Measurements from ENCODE around the gene MMEL1. TPM values are rescaled to one million over a fixed set of nuclear protein-coding genes. Genes with fewer than 3 reads are reported as not detected.
A peak's percentile ranks its signal among the peaks of the same experiment; 100 is the strongest.
"Not testable (repeated sequence)": the region's sequence is repeated elsewhere in the genome, so short reads cannot be mapped to it uniquely, and the experiment has no call there.

Gene MMEL1
- total and polyA plus RNA-seq, 2 donors (not counting 1 experiment from before 2014, with no cell fraction given), result not detected

DNA sequence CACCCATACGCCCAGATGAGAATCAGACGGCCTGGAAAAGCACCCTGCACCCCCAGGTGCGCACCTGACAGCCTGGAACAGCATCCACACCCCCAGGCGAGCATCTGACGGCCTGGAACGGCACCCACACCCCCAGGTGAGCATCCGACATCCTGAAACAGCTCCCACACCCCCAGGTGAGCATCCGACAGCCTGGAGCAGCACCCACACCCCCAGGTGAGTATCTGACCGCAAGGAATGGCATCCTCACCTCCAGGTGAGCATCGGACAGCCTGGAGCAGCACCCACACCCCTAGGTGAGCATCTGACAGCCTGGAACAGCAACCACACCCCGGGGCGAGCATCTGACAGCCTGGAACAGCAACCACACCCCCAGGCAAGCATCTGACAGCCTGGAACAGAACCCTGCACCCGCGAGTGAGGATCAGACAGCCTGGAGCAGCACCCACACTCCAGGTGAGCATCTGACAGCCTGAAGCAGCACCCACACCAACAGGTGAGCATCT lies 21.7 kb upstream of the MMEL1 start:
- intact Hi-C loops (cut with micrococcal nuclease); H4K20me1 ChIP-seq (ENCODE audit: control insufficient read depth, insufficient read depth, low read length, poor library complexity, severe bottlenecking); ATAC-seq (ENCODE audit: low read depth); H3K27ac ChIP-seq (ENCODE audit: low read length in 2 of 2); H3K4me1 ChIP-seq (ENCODE audit: control insufficient read depth in 2 of 2, insufficient read depth in 2 of 2, low read length in 2 of 2); H3K27ac Mint-ChIP-seq; H3K9me3 Mint-ChIP-seq (ENCODE audit: insufficient read depth); H3K79me2 ChIP-seq (ENCODE audit: control insufficient read depth, insufficient read depth, low read length); H3K9ac ChIP-seq (ENCODE audit: low read length); H2AFZ ChIP-seq (ENCODE audit: insufficient read depth, low read depth, low read length, poor library complexity, severe bottlenecking); H3K4me3 ChIP-seq (ENCODE audit: control extremely low read depth in 1 of 5, extremely low read depth in 1 of 5, insufficient read depth in 1 of 5, low read depth in 2 of 5, low read length in 4 of 5); CTCF ChIA-PET; H3K4me2 ChIP-seq (replicated peaks; ENCODE audit: low read depth, low read length, poor library complexity, severe bottlenecking); H3K4me3 Mint-ChIP-seq; POLR2A ChIA-PET; H3K36me3 ChIP-seq (replicated peaks in 1 of 2; ENCODE audit: control extremely low read depth in 1 of 2, control insufficient read depth in 1 of 2, extremely low read depth in 1 of 2, insufficient read depth in 2 of 2, low read length in 1 of 2); H3K4me1 Mint-ChIP-seq: not testable (repeated sequence)
- H3K27me3 Mint-ChIP-seq, result peaks cover 29% of the 10 kb centered on the region
- Histone ChIP-seq H3K9me3 (ENCODE audit: control extremely low read depth in 1 of 3, control insufficient read depth in 2 of 3, insufficient read depth in 1 of 3, low read length in 2 of 3) (peaks cover 0 to 27% (median 0%) of the 10 kb centered on the region in 3 donors), H3K27me3 (replicated peaks in 1 of 4; ENCODE audit: control extremely low read depth in 1 of 4, control insufficient read depth in 3 of 4, insufficient read depth in 4 of 4, low read length in 3 of 4) (peaks cover 0 to 40% (median 7%) of the 10 kb centered on the region in 4 experiments)
- DNase-seq, result peak; percentile 32
- 31% methylated on average over 14 of the region's 14 CpGs for WGBS (ENCODE audit: insufficient coverage)

DNA sequence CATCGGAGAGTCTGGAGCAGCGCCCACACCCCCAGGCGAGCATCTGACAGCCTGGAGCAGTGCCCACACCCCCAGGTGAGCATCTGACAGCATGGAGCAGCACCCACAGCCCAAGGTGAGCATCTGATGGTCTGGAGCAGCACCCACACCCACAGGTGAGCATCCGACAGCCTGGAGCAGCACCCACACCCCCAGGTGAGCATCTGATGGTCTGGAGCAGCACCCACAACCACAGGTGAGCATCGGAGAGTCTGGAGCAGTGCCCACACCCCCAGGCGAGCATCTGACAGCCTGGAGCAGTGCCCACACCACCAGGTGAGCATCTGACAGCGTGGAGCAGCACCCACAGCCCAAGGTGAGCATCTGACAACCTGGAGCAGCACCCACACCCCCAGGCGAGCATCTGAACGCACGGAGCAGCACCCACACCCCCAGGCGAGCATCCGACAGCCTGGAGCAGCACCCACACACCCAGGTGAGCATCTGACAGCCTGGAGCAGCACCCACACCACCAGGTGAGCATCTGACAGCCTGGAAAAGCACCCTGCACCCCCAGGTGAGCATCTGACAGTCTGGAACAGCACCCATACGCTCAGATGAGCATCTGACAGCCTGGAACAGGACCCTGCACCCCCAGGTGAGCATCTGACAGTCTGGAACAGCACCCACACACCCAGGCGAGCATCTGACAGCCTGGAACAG lies 21.1 kb upstream of the MMEL1 start:
- H3K27ac ChIP-seq (ENCODE audit: low read length in 2 of 2); H3K4me3 Mint-ChIP-seq; H3K9ac ChIP-seq (ENCODE audit: low read length); POLR2A ChIA-PET; H3K9me3 Mint-ChIP-seq (ENCODE audit: insufficient read depth); H3K4me3 ChIP-seq (ENCODE audit: control extremely low read depth in 1 of 5, extremely low read depth in 1 of 5, insufficient read depth in 1 of 5, low read depth in 2 of 5, low read length in 4 of 5); H3K4me1 ChIP-seq (ENCODE audit: control insufficient read depth in 2 of 2, insufficient read depth in 2 of 2, low read length in 2 of 2); ATAC-seq (ENCODE audit: low read depth); H3K36me3 ChIP-seq (replicated peaks in 1 of 2; ENCODE audit: control extremely low read depth in 1 of 2, control insufficient read depth in 1 of 2, extremely low read depth in 1 of 2, insufficient read depth in 2 of 2, low read length in 1 of 2); H3K4me2 ChIP-seq (replicated peaks; ENCODE audit: low read depth, low read length, poor library complexity, severe bottlenecking); H3K79me2 ChIP-seq (ENCODE audit: control insufficient read depth, insufficient read depth, low read length); H3K27ac Mint-ChIP-seq; DNase-seq; CTCF ChIA-PET; H4K20me1 ChIP-seq (ENCODE audit: control insufficient read depth, insufficient read depth, low read length, poor library complexity, severe bottlenecking); H3K4me1 Mint-ChIP-seq; intact Hi-C loops (cut with micrococcal nuclease); H2AFZ ChIP-seq (ENCODE audit: insufficient read depth, low read depth, low read length, poor library complexity, severe bottlenecking): not testable (repeated sequence)
- H3K27me3 ChIP-seq (replicated peaks in 1 of 4; ENCODE audit: control extremely low read depth in 1 of 4, control insufficient read depth in 3 of 4, insufficient read depth in 4 of 4, low read length in 3 of 4), result peaks cover 0 to 44% (median 7%) of the 10 kb centered on the region in 4 experiments
- H3K27me3 Mint-ChIP-seq, result peaks cover 29% of the 10 kb centered on the region
- WGBS (ENCODE audit: insufficient coverage), result 35% methylated on average over 14 of the region's 14 CpGs
- peaks cover 0 to 28% (median 0%) of the 10 kb centered on the region in 3 donors for H3K9me3 ChIP-seq (ENCODE audit: control extremely low read depth in 1 of 3, control insufficient read depth in 2 of 3, insufficient read depth in 1 of 3, low read length in 2 of 3)

DNA sequence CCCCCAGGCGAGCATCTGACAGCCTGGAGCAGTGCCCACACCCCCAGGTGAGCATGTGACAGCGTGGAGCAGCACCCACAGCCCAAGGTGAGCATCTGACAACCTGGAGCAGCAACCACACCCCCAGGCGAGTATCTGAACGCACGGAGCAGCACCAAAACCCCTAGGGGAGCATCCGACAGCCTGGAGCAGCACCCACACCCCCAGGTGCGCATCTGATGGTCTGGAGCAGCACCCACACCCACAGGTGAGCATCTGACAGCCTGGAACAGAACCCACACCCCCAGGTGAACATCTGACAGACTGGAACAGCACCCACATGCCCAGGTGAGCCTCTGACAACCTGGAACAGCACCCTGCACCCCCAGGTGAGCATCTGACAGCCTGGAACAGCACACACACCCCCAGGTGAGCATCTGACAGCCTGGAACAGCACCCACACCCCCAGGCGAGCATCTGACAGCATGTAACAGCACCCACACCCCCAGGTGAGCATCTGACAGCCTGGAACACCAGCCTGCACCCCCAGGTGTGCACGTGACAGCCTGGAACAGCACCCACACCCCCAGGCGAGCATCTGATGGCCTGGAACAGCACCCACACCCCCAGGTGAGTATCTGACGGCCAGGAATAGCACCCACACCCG lies 20.2 kb upstream of the MMEL1 start:
- H4K20me1 ChIP-seq (ENCODE audit: control insufficient read depth, insufficient read depth, low read length, poor library complexity, severe bottlenecking); CTCF ChIA-PET; H3K79me2 ChIP-seq (ENCODE audit: control insufficient read depth, insufficient read depth, low read length); H3K4me2 ChIP-seq (replicated peaks; ENCODE audit: low read depth, low read length, poor library complexity, severe bottlenecking); H3K27ac ChIP-seq (ENCODE audit: low read length in 2 of 2); H3K36me3 ChIP-seq (replicated peaks in 1 of 2; ENCODE audit: control extremely low read depth in 1 of 2, control insufficient read depth in 1 of 2, extremely low read depth in 1 of 2, insufficient read depth in 2 of 2, low read length in 1 of 2); H3K4me3 ChIP-seq (ENCODE audit: control extremely low read depth in 1 of 5, extremely low read depth in 1 of 5, insufficient read depth in 1 of 5, low read depth in 2 of 5, low read length in 4 of 5); intact Hi-C loops (cut with micrococcal nuclease); H3K4me1 Mint-ChIP-seq; H3K4me3 Mint-ChIP-seq; H3K9me3 Mint-ChIP-seq (ENCODE audit: insufficient read depth); DNase-seq; H2AFZ ChIP-seq (ENCODE audit: insufficient read depth, low read depth, low read length, poor library complexity, severe bottlenecking); H3K4me1 ChIP-seq (ENCODE audit: control insufficient read depth in 2 of 2, insufficient read depth in 2 of 2, low read length in 2 of 2); ATAC-seq (ENCODE audit: low read depth); H3K27ac Mint-ChIP-seq; H3K9ac ChIP-seq (ENCODE audit: low read length); POLR2A ChIA-PET: not testable (repeated sequence)
- H3K27me3 Mint-ChIP-seq, result peaks cover 29% of the 10 kb centered on the region
- WGBS (ENCODE audit: insufficient coverage), result 27% methylated on average over 12 of the region's 12 CpGs
- Histone ChIP-seq H3K27me3 (replicated peaks in 1 of 4; ENCODE audit: control extremely low read depth in 1 of 4, control insufficient read depth in 3 of 4, insufficient read depth in 4 of 4, low read length in 3 of 4) (peaks cover 0 to 44% (median 7%) of the 10 kb centered on the region in 4 experiments), H3K9me3 (ENCODE audit: control extremely low read depth in 1 of 3, control insufficient read depth in 2 of 3, insufficient read depth in 1 of 3, low read length in 2 of 3) (peaks cover 0 to 37% (median 2%) of the 10 kb centered on the region in 3 donors)

All from B cell (primary cell).